DOHH2 (cell line): ENCODE data around the gene TMEM231.

Experiments used
- H3F3A ChIP-seq: fragments of 200-600 bp; sonication (generic), shearing (Covaris generic); 2 replicates; pipeline ENCODE4 v1.6.0; 2016; ENCODE audit warnings: antibody characterized with exemption, mild to moderate bottlenecking; ENCODE audit not compliant: control insufficient read depth, insufficient read depth
- H3K27ac ChIP-seq: fragments of 200-600 bp; sonication (generic); 2 replicates; pipeline ENCODE4 v1.5.1; 2014; ENCODE audit warnings: low read depth, mild to moderate bottlenecking, low read length, moderate library complexity
- H3K27me3 ChIP-seq: fragments of 200-600 bp; sonication (generic); 2 replicates; pipeline ENCODE4 v1.6.1; 2014; ENCODE audit warnings: mild to moderate bottlenecking, low read length, mixed read lengths; ENCODE audit not compliant: control insufficient read depth
- H3K36me3 ChIP-seq: fragments of 200-600 bp; sonication (generic); 2 replicates; pipeline ENCODE4 v1.6.1; 2014; ENCODE audit warnings: mild to moderate bottlenecking, low read length, moderate library complexity, mixed read lengths; ENCODE audit not compliant: control insufficient read depth
- H3K4me1 ChIP-seq: fragments of 200-600 bp; sonication (generic); 2 replicates; pipeline ENCODE4 v1.6.1; 2014; ENCODE audit warnings: mild to moderate bottlenecking, low read length, mixed read lengths; ENCODE audit not compliant: control insufficient read depth
- H3K4me2 ChIP-seq: fragments of 200-600 bp; sonication (generic); 2 replicates; pipeline ENCODE4 v1.6.0; 2014; ENCODE audit warnings: mild to moderate bottlenecking, low read length, moderate library complexity
- H3K4me3 ChIP-seq: fragments of 200-600 bp; sonication (generic); 2 replicates; pipeline ENCODE4 v1.5.1; 2014; ENCODE audit warnings: mild to moderate bottlenecking, low read length, mixed read lengths
- H3K79me2 ChIP-seq: fragments of 200-600 bp; sonication (generic); 2 replicates; pipeline ENCODE4 v1.6.1; 2014; ENCODE audit warnings: mild to moderate bottlenecking, low read length, mixed read lengths; ENCODE audit not compliant: control insufficient read depth
- H3K9me2 ChIP-seq: fragments of 200-600 bp; sonication (generic); replicated peaks from 2 replicates; pipeline ENCODE4 v1.6.1; 2014; ENCODE audit warnings: mild to moderate bottlenecking, low read length, mixed read lengths; ENCODE audit not compliant: control insufficient read depth
- H3K9me3 ChIP-seq: fragments of 200-600 bp; sonication (generic); 2 replicates; pipeline ENCODE4 v1.6.1; 2014; ENCODE audit warnings: antibody characterized with exemption, low read length, mixed read lengths; ENCODE audit not compliant: control insufficient read depth, insufficient read depth
- H4K20me1 ChIP-seq: fragments of 200-600 bp; sonication (generic); 2 replicates; pipeline ENCODE4 v1.6.0; 2014; ENCODE audit warnings: low read depth, mild to moderate bottlenecking, antibody characterized with exemption, low read length, moderate library complexity; ENCODE audit not compliant: control insufficient read depth, insufficient read depth
- CTCF ChIP-seq: fragments of 200-600 bp; sonication (generic); IDR thresholded peaks from one replicate; pipeline ENCODE4 v1.5.1; 2014; ENCODE audit warnings: antibody characterized with exemption, mild to moderate bottlenecking, low read depth, low read length; ENCODE audit not compliant: poor library complexity, severe bottlenecking
- EZH2phosphoT487 ChIP-seq: fragments of 200-600 bp; sonication (generic); IDR thresholded peaks from 2 replicates; pipeline ENCODE4 v1.6.1; 2017; ENCODE audit warnings: borderline replicate concordance, mild to moderate bottlenecking, antibody characterized with exemption, low read length, moderate library complexity, mixed read lengths

TMEM231 gene

GRCh38 chr16:75556431-75556950, 439 bp upstream of the TMEM231 start:
- H3K9me2 ChIP-seq, result no peaks in the 10 kb centered on the region
- H3K36me3 ChIP-seq, result no peaks in the 10 kb centered on the region
- no peaks in the 10 kb centered on the region for H4K20me1 ChIP-seq
- H3K4me1 ChIP-seq, result peaks cover 13% of the 10 kb centered on the region
- H3K9me3 ChIP-seq, result no peaks in the 10 kb centered on the region
- no peaks in the 10 kb centered on the region for H3K27me3 ChIP-seq
- TF ChIP-seq EZH2phosphoT487 (no peak), CTCF (no peak)
- peak overlapping the region; percentile 1; the same call in 1 of the 2 replicates for H3K27ac ChIP-seq
- no peaks in the 10 kb centered on the region for H3F3A ChIP-seq
- H3K4me3 ChIP-seq, result peak overlapping the region; percentile 86
- peak overlapping the region; percentile 90 for H3K4me2 ChIP-seq
- H3K79me2 ChIP-seq, result peaks cover 14% of the 10 kb centered on the region

GRCh38 chr16:75555213-75555706, 792 bp downstream of the TMEM231 start:
- Histone ChIP-seq H3K9me2 (no peaks in the 10 kb centered on the region), H3K79me2 (peaks cover 14% of the 10 kb centered on the region), H3K36me3 (no peaks in the 10 kb centered on the region), H3K9me3 (no peaks in the 10 kb centered on the region), H3K27ac (peak overlapping the region; percentile 66), H3K27me3 (no peaks in the 10 kb centered on the region), H3K4me3 (peak overlapping the region; percentile 86), H3K4me1 (peaks cover 13% of the 10 kb centered on the region), H3F3A (no peaks in the 10 kb centered on the region), H3K4me2 (peak overlapping the region; percentile 90), H4K20me1 (no peaks in the 10 kb centered on the region)
- no peak for TF ChIP-seq EZH2phosphoT487
- no peak for TF ChIP-seq CTCF

GRCh38 chr16:75552951-75553350, 3.1 kb downstream of the TMEM231 start:
- no peaks in the 10 kb centered on the region for H4K20me1 ChIP-seq

More at GRCh38 chr16:75552951-75553350, 3.1 kb downstream of the TMEM231 start:
- no peak overlapping the region for H3K4me3 ChIP-seq
- H3K27ac ChIP-seq, result no peak overlapping the region
- no peak overlapping the region for H3K4me2 ChIP-seq
- no peaks in the 10 kb centered on the region for H3K9me2 ChIP-seq
- TF ChIP-seq CTCF, result no peak
- no peak for TF ChIP-seq EZH2phosphoT487
- peaks cover 10% of the 10 kb centered on the region for H3K4me1 ChIP-seq
- no peaks in the 10 kb centered on the region for H3F3A ChIP-seq
- H3K79me2 ChIP-seq, result peaks cover 14% of the 10 kb centered on the region
- H3K9me3 ChIP-seq, result no peaks in the 10 kb centered on the region
- no peaks in the 10 kb centered on the region for H3K36me3 ChIP-seq
- no peaks in the 10 kb centered on the region for H3K27me3 ChIP-seq
